HG03521 (cell line): ENCODE measurements around the gene MTX3.

Experiments
- ATAC-seq: cut with Tn5 transposase; IDR thresholded peaks from one replicate; pipeline ENCODE4 v1.9.1; 2021; ENCODE audit warnings: mild to moderate bottlenecking, moderate library complexity; ENCODE audit not compliant: unreplicated experiment

Gene MTX3

GRCh38 chr5:79936646-79937216, 54.3 kb downstream of the MTX3 start:
- no peak for ATAC-seq

GRCh38 chr5:79936002-79936645, 54.9 kb downstream of the MTX3 start:
- no peak for ATAC-seq

GRCh38 chr5:79934681-79935080, 56.4 kb downstream of the MTX3 start:
- no peak for ATAC-seq

GRCh38 chr5:79932510-79933504, 58.3 kb downstream of the MTX3 start:
- ATAC-seq, result no peak

- no peak for ATAC-seq
Measured at GRCh38 chr5:79931866-79932265, 59.2 kb downstream of the MTX3 start.

GRCh38 chr5:79931409-79931808, 59.7 kb downstream of the MTX3 start:
- ATAC-seq, result no peak

- ATAC-seq, result no peak
Measured at GRCh38 chr5:79929095-79929494, 62.0 kb downstream of the MTX3 start.
